Cardiac septum (tissue), 1 donor: ENCODE results near the gene ZNF652. TPM values are rescaled to one million over a fixed set of nuclear protein-coding genes. Genes with fewer than 3 reads are reported as not detected.
"Not testable (repeated sequence)": the region's sequence is repeated elsewhere in the genome, so short reads cannot be mapped to it uniquely, and the experiment has no call there.

Source experiments
- DNase-seq: peaks from one replicate; pipeline ENCODE4 v3.0.0-alpha.2; 2020; ENCODE audit warnings: low spot score
- intact Hi-C: fragments of 100-400 bp; cut with DNase I; formaldehyde crosslinking; loops from one replicate; pipeline ENCODE4 v1.14.0; 2022
- total RNA-seq: library from RNA; stranded (reverse); fragmentation: NEBNext Ultra II Directional; extraction: Animal tissue kit (Norgen Biotek cat#: 25700); gene quantifications from one replicate; pipeline ENCODE4 v1.2.1, GENCODE V29; 2021
- donor health status: DM: no; HTN: no; CAD: no.

Gene ZNF652
- total RNA-seq, 1 donor from 2014 or later, result 22.3 TPM

GRCh38 chr17:49285716-49286115 lies 76.3 kb downstream of the ZNF652 start:
- intact Hi-C loops, result no loop called here

GRCh38 chr17:49280918-49281317 lies 81.1 kb downstream of the ZNF652 start:
- no peak for DNase-seq
- intact Hi-C loops, result no loop called here

More at GRCh38 chr17:49285716-49286115, 76.3 kb downstream of the ZNF652 start:
- DNase-seq, result peak; percentile 1

GRCh38 chr17:49280061-49280460 lies 82.0 kb downstream of the ZNF652 start:
- intact Hi-C loops, result no loop called here
- peak; percentile 17 for DNase-seq

- intact Hi-C loops, result not testable (repeated sequence)
- DNase-seq, result peak; percentile 12
Measured at GRCh38 chr17:49279263-49280015, 82.6 kb downstream of the ZNF652 start.

GRCh38 chr17:49278076-49278475 lies 84.0 kb downstream of the ZNF652 start:
- intact Hi-C loops, result no loop called here
- DNase-seq, result peak; percentile 44

- intact Hi-C loops, result no loop called here
- DNase-seq, result peak; percentile 63
Measured at GRCh38 chr17:49277638-49278037, 84.4 kb downstream of the ZNF652 start.

- intact Hi-C loops, DNase-seq: not testable (repeated sequence)
Measured at GRCh38 chr17:49275981-49276380, 86.1 kb downstream of the ZNF652 start.

- no peak for DNase-seq
- intact Hi-C loops, result loop anchor here (10.0 kb wide), 1 partner anchor 85 kb away; no protein-coding TSS in a partner anchor
Measured at GRCh38 chr17:49269356-49269755, 92.7 kb downstream of the ZNF652 start.

- DNase-seq, result no peak
- intact Hi-C loops, result loop anchor here (10.0 kb wide), 1 partner anchor 83 kb away; no protein-coding TSS in a partner anchor
Measured at GRCh38 chr17:49267912-49268311, 94.1 kb downstream of the ZNF652 start.

- no peak for DNase-seq
- intact Hi-C loops, result loop anchor here (10.0 kb wide), 1 partner anchor 81 kb away; no protein-coding TSS in a partner anchor
Measured at GRCh38 chr17:49266233-49266632, 95.8 kb downstream of the ZNF652 start.

- DNase-seq, result not testable (repeated sequence)
- intact Hi-C loops, result loop anchor here (5.0 to 10.0 kb wide), 2 partner anchors 34 to 77 kb away; no protein-coding TSS in a partner anchor
Measured at GRCh38 chr17:49261540-49261939, 100.5 kb downstream of the ZNF652 start.

- DNase-seq, result no peak
- intact Hi-C loops, result loop anchor here (5.0 to 10.0 kb wide), 2 partner anchors 34 to 76 kb away; no protein-coding TSS in a partner anchor
Measured at GRCh38 chr17:49260817-49261291, 101.2 kb downstream of the ZNF652 start.

GRCh38 chr17:49260011-49260816 lies 101.8 kb downstream of the ZNF652 start:
- intact Hi-C loops, result loop anchor here (5.0 to 10.0 kb wide), 2 partner anchors 33 to 75 kb away; no protein-coding TSS in a partner anchor

GRCh38 chr17:49259663-49260010 lies 102.4 kb downstream of the ZNF652 start:
- intact Hi-C loops, result loop anchor here (5.0 to 10.0 kb wide), 2 partner anchors 32 to 75 kb away; no protein-coding TSS in a partner anchor
- DNase-seq, result peak; percentile 76

More at GRCh38 chr17:49260011-49260816, 101.8 kb downstream of the ZNF652 start:
- DNase-seq, result peak; percentile 92

- no peak for DNase-seq
- intact Hi-C loops, result no loop called here
Measured at GRCh38 chr17:49258394-49258793, 103.7 kb downstream of the ZNF652 start.

- intact Hi-C loops, result no loop called here
- DNase-seq, result no peak
Measured at GRCh38 chr17:49255125-49255524, 106.9 kb downstream of the ZNF652 start.

GRCh38 chr17:49254066-49254465 lies 108.0 kb downstream of the ZNF652 start:
- intact Hi-C loops, result no loop called here
- DNase-seq, result no peak

- intact Hi-C loops, result no loop called here
- peak; percentile 85 for DNase-seq
Measured at GRCh38 chr17:49252148-49252695, 109.8 kb downstream of the ZNF652 start.

- no peak for DNase-seq
- intact Hi-C loops, result loop anchor here (2.0 kb wide), 1 partner anchor 19 kb away; the partner anchor contains the start of gene PHOSPHO1
Measured at GRCh38 chr17:49249890-49250522, 112.0 kb downstream of the ZNF652 start.
